Hematopoietic multipotent progenitor cell treated with erythropoietin and hydrocortisone succinate and interleukin-3 and kit ligand, for 15 days (in vitro differentiated cells): ENCODE measurements around the gene ACSS3.
"Not testable (repeated sequence)": the region's sequence is repeated elsewhere in the genome, so short reads cannot be mapped to it uniquely, and the experiment has no call there.

Experiments
- DNase-seq: peaks from one replicate; pipeline ENCODE4 v3.0.0-alpha.2; 2015; ENCODE audit warnings: low spot score

Gene ACSS3

GRCh38 chr12:81095501-81096232 is 17.8 kb downstream of the ACSS3 start:
- no peak for DNase-seq

- no peak for DNase-seq
These were observed 27.8 kb downstream of the ACSS3 start for GRCh38 chr12:81105687-81106086.

- DNase-seq = no peak
These were observed 36.3 kb downstream of the ACSS3 start for GRCh38 chr12:81114226-81114625.

- DNase-seq = not testable (repeated sequence)
These were observed 41.2 kb downstream of the ACSS3 start for GRCh38 chr12:81119069-81119468.

GRCh38 chr12:81120961-81121360 is 43.1 kb downstream of the ACSS3 start:
- DNase-seq = no peak

- DNase-seq = no peak
These were observed 45.7 kb downstream of the ACSS3 start for GRCh38 chr12:81123611-81124010.

- no peak for DNase-seq
These were observed 47.8 kb downstream of the ACSS3 start for GRCh38 chr12:81125691-81126090.

- DNase-seq = no peak
These were observed 51.2 kb downstream of the ACSS3 start for GRCh38 chr12:81128930-81129554.

- DNase-seq = no peak
These were observed 58.6 kb downstream of the ACSS3 start for GRCh38 chr12:81136519-81136918.

GRCh38 chr12:81137801-81138200 is 59.9 kb downstream of the ACSS3 start:
- DNase-seq = no peak

GRCh38 chr12:81141217-81141616 is 63.3 kb downstream of the ACSS3 start:
- DNase-seq = no peak

GRCh38 chr12:81143057-81143456 is 65.2 kb downstream of the ACSS3 start:
- DNase-seq = no peak

- no peak for DNase-seq
These were observed 68.6 kb downstream of the ACSS3 start for GRCh38 chr12:81146228-81147225.

GRCh38 chr12:81147292-81147919 is 69.5 kb downstream of the ACSS3 start:
- no peak for DNase-seq

- no peak for DNase-seq
These were observed 72.5 kb downstream of the ACSS3 start for GRCh38 chr12:81150382-81150781.

- no peak for DNase-seq
These were observed 82.0 kb downstream of the ACSS3 start for GRCh38 chr12:81159856-81160255.

GRCh38 chr12:81161680-81162079 is 83.8 kb downstream of the ACSS3 start:
- no peak for DNase-seq

- DNase-seq = no peak
These were observed 84.7 kb downstream of the ACSS3 start for GRCh38 chr12:81162391-81163136.

- no peak for DNase-seq
These were observed 86.9 kb downstream of the ACSS3 start for GRCh38 chr12:81164827-81165226.

- DNase-seq = no peak
These were observed 88.9 kb downstream of the ACSS3 start for GRCh38 chr12:81166790-81167189.

GRCh38 chr12:81167694-81168093 is 89.8 kb downstream of the ACSS3 start:
- no peak for DNase-seq
